ENCODE data around the gene SLC25A44. TPM values are rescaled to one million over a fixed set of nuclear protein-coding genes. Genes with fewer than 3 reads are reported as not detected.

Gene SLC25A44
- total and polyA plus RNA-seq, 2 of the 8 experiments (the other 6 are each of a cell fraction or from before 2014, with no cell fraction given) = 23.4 to 32.1 TPM

DNA sequence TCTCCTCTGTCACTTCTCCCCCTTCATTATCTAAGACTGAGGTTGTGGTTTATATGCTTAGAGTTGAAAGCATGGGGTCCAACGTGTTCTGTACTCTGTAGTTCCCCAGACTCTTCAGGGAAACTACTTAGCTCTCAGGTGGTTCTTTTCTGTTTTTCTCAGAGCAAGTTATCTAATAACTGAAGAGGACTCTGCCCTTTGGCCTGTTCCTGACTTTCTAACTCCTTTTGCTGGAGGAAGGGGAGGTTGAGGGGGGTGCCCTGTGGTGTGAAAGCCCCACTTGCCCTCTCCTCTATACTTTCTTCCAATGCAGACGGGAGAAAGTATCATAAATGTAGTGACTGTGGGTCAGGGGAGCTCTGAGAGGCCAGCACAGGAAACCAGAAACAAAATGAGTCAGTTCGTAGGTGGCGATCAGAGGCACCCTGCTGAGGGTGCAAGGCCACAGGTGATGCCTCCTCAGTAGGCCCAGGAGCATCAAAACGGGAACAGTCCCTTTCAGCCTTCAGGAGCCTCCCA lies 5.0 kb downstream of the SLC25A44 start:
- Histone ChIP-seq H2BK5ac (ENCODE audit: low read depth, low read length) (no peak overlapping the region), H3K79me1 (ENCODE audit: low read depth, low read length) (peaks cover 21% of the 10 kb centered on the region), H3K9ac (replicated peaks in 1 of 4; ENCODE audit: extremely low read depth in 1 of 4, low read depth in 3 of 4, low read length in 3 of 4) (no peak overlapping the region), H3K14ac (ENCODE audit: insufficient read length) (no peak overlapping the region), H4K8ac (ENCODE audit: extremely low read depth, insufficient read depth, low read length) (no peak overlapping the region), H3K79me2 (ENCODE audit: control insufficient read depth in 1 of 2, insufficient read depth in 2 of 2, low read length in 2 of 2) (peaks cover 16 to 59% of the 10 kb centered on the region in 2 experiments), H3K18ac (ENCODE audit: extremely low read depth, low read length) (no peak overlapping the region), H3K27me3 (replicated peaks in 1 of 4; ENCODE audit: control insufficient read depth in 3 of 4, extremely low read depth in 1 of 4, insufficient read depth in 3 of 4, low read length in 3 of 4) (no peaks in the 10 kb centered on the region), H2AFZ (ENCODE audit: low read length) (no peak overlapping the region), H3K23ac (ENCODE audit: insufficient read length) (no peak overlapping the region), H3K36me3 (ENCODE audit: control insufficient read depth in 2 of 4, insufficient read depth in 4 of 4, low read length in 3 of 4) (peaks cover 4 to 28% (median 9%) of the 10 kb centered on the region in 4 experiments; a peak in 4 of 8 replicates), H3K23me2 (ENCODE audit: low read depth, low read length) (peaks cover 6% of the 10 kb centered on the region; the same call in 1 of the 2 replicates), H3K4me1 (replicated peaks in 1 of 4; ENCODE audit: control insufficient read depth in 3 of 4, insufficient read depth in 4 of 4, low read length in 3 of 4) (peaks cover 0 to 16% (median 3%) of the 10 kb centered on the region in 4 experiments; a peak in 4 of 7 replicates), H2BK120ac (replicated peaks; ENCODE audit: low read depth, low read length) (no peak overlapping the region), H3K4me3 (ENCODE audit: extremely low read depth in 1 of 4, insufficient read depth in 2 of 4, low read depth in 3 of 4, low read length in 4 of 4) (no peak overlapping the region), H4K5ac (ENCODE audit: insufficient read length, low read depth, low read length) (no peak overlapping the region), H2BK12ac (ENCODE audit: low read depth, low read length) (no peak overlapping the region), H3K9me3 (ENCODE audit: insufficient read depth in 2 of 2, low read depth in 1 of 2, low read length in 1 of 2) (no peaks in the 10 kb centered on the region), H3K4ac (replicated peaks; ENCODE audit: insufficient read length, low read depth, low read length) (no peak overlapping the region), H3K56ac (replicated peaks; ENCODE audit: insufficient read length, low read depth, low read length) (no peak overlapping the region), H4K91ac (replicated peaks; ENCODE audit: insufficient read length, low read length) (no peak overlapping the region), H3K27ac (ENCODE audit: low read depth, low read length) (no peak overlapping the region), H2BK15ac (ENCODE audit: low read length) (no peak overlapping the region), H3K4me2 (ENCODE audit: insufficient read depth in 1 of 2, low read depth in 2 of 2, low read length in 2 of 2) (no peak overlapping the region), H2AK5ac (ENCODE audit: low read depth, low read length) (no peak overlapping the region), H2BK20ac (ENCODE audit: low read length) (no peak overlapping the region), H4K20me1 (replicated peaks in 1 of 2; ENCODE audit: control insufficient read depth in 1 of 2, insufficient read depth in 2 of 2, low read length in 2 of 2) (peaks cover 0 to 13% of the 10 kb centered on the region in 2 experiments)
- TF ChIP-seq KDM1A (IDR thresholded peaks at IDR 0.05; ENCODE audit: borderline replicate concordance, low read length) = no peak
- no peak for TF ChIP-seq POLR2A (IDR thresholded peaks at IDR 0.05; ENCODE audit: control extremely low read depth in 1 of 2, low read depth in 2 of 2, low read length in 2 of 2)
- TF ChIP-seq RBBP5 (IDR thresholded peaks at IDR 0.05; ENCODE audit: borderline replicate concordance, low read depth, low read length) = no peak
- no peak for TF ChIP-seq TAF1 (IDR thresholded peaks at IDR 0.05; ENCODE audit: low read depth, low read length)
- TF ChIP-seq PHF8 (conservative IDR thresholded peaks at IDR 0.05; ENCODE audit: low read depth, low read length) = no peak
- no peak for TF ChIP-seq YY1 (IDR thresholded peaks at IDR 0.05; ENCODE audit: low read depth, low read length)
- no peak for TF ChIP-seq SAP30 (IDR thresholded peaks at IDR 0.05; ENCODE audit: insufficient read depth, insufficient replicate concordance, low read length)
- TF ChIP-seq JUND (IDR thresholded peaks at IDR 0.05; ENCODE audit: low read length) = no peak
- no peak for TF ChIP-seq SP4 (IDR thresholded peaks at IDR 0.05; ENCODE audit: low read length)
- TF ChIP-seq KDM4A (IDR thresholded peaks at IDR 0.05; ENCODE audit: low read depth, low read length, severe bottlenecking) = no peak
- no peak for TF ChIP-seq NRF1 (IDR thresholded peaks at IDR 0.05; ENCODE audit: low read depth, low read length)
- TF ChIP-seq TEAD4 (IDR thresholded peaks at IDR 0.05; ENCODE audit: low read depth, low read length) = no peak
- no peak for TF ChIP-seq MAFK (IDR thresholded peaks at IDR 0.05; ENCODE audit: low read depth, low read length)
- FAIRE-seq (no peak), DNase-seq (ENCODE audit: low read depth in 1 of 2, low spot score in 2 of 2) (no peak)
- ChIA-PET CTCF (ENCODE audit: partially characterized antibody) (interaction anchor here (0.8 to 5.3 kb wide), 9 partner anchors 10 to 102 kb away, joined by 3 to 41 read pairs (median 5); partner anchors contain the start of gene PMF1), POLR2A (ENCODE audit: partially characterized antibody) (interaction anchor here (0.6 to 9.5 kb wide), 5 partner anchors 9 to 35 kb away, joined by 3 to 77 read pairs (median 3); partner anchors contain the start of gene PMF1)
- WGBS, 2 experiments (ENCODE audit: extremely low coverage in 1 of 2, insufficient coverage in 1 of 2, insufficient read length in 1 of 2, insufficient replicate concordance in 2 of 2, low coverage in 1 of 2, low lambda C conversion rate in 2 of 2, missing lambda C conversion rate in 1 of 2) = 94% methylated on average over 5 of the region's 5 CpGs; no CpG with 5 or more reads in 1 of the 2 experiments
